DND-41 (cell line): ENCODE results near the gene BCKDK.

Experiments
- EZH2 ChIP-seq: IDR thresholded peaks from 3 replicates; pipeline ENCODE4 v1.6.1; 2012; ENCODE audit warnings: borderline replicate concordance, low read depth, mild to moderate bottlenecking, moderate library complexity, low read length, inconsistent platforms; ENCODE audit not compliant: severe bottlenecking
- TF ChIP-seq, protein P1 (sequence below): IDR thresholded peaks from 2 replicates; pipeline ENCODE4 v1.5.1; 2012; ENCODE audit warnings: borderline replicate concordance, low read length, moderate library complexity, mild to moderate bottlenecking; ENCODE audit not compliant: poor library complexity, severe bottlenecking; ENCODE audit errors: extremely low read depth

DNA sequence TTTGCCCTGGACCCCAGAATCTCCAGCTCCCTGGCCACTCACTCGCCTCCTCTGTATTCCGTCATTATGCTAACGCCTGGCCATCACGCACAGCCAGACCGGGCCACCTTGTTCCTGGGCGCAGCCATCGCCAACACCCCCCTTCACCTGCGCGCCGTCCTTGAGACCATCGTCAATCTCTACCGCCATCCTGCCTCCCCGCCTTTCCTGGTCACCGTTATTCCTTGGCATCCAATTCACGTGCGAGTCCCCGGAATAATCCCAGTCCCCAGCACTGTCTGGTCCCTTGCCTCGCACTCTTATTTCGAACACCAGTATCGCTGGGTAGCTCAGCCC lies 14.1 kb upstream of the BCKDK start:
- TF ChIP-seq, protein P1, sequence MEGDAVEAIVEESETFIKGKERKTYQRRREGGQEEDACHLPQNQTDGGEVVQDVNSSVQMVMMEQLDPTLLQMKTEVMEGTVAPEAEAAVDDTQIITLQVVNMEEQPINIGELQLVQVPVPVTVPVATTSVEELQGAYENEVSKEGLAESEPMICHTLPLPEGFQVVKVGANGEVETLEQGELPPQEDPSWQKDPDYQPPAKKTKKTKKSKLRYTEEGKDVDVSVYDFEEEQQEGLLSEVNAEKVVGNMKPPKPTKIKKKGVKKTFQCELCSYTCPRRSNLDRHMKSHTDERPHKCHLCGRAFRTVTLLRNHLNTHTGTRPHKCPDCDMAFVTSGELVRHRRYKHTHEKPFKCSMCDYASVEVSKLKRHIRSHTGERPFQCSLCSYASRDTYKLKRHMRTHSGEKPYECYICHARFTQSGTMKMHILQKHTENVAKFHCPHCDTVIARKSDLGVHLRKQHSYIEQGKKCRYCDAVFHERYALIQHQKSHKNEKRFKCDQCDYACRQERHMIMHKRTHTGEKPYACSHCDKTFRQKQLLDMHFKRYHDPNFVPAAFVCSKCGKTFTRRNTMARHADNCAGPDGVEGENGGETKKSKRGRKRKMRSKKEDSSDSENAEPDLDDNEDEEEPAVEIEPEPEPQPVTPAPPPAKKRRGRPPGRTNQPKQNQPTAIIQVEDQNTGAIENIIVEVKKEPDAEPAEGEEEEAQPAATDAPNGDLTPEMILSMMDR = no peak
- no peak for TF ChIP-seq EZH2
